Measurements from ENCODE around the gene FAM236B. TPM values are rescaled to one million over a fixed set of nuclear protein-coding genes. Genes with fewer than 3 reads are reported as not detected.

FAM236B gene
- total RNA-seq: not detected

GRCh38 chrX:72782560-72782959 is at the start of gene FAM236B:
FAM236B (minus strand) TSS chrX:72782660; CDS start chrX:72782560, 100 bp downstream.

GRCh38 chrX:72808110-72808509 is 25.6 kb upstream of the FAM236B start, which contains the start of gene FAM236D:
FAM236D (minus strand) TSS chrX:72808210; CDS start chrX:72808110, 100 bp downstream.

DNA sequence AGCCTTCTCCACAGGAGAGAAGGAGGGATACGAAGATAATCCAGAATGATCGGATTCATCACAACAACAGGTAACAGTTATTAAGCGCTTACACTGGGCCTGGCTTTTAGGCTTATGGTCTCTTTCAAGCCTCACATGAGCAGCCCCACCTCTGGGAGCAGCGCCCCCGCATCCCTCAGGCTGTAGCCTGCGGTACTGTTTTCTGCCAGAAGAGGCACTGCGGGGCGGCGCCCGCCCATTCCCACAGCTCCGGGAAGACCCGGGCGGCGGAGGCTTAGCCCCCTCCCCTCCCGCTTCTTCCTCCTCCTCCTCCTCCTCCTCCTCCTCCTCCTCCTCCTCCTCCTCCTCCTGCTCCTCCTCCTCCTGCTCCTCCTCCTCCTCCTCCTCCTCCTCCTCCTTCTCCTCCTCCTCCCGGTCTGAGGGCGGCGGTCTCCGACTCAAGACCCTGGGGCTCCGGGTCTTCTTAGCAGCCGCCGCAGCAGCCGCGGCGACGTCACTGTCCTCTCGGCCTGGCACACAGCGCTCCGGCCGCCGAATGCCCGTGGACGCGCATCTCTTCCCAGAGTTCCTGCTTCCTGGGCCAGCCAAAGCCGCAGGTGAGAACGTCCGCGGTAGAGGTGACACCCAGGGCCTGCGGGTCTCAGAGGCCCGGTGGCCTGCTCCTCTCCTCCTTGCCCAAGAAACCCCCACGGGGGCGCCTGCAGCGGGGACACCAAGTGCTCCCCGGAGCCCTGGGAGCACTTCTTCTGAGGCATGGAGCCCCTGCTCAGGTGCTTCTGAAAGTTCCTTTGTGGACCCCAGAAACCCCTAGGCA is 5.6 kb downstream of the FAM236B start, which contains the start of gene DMRTC1B:
DMRTC1B (plus strand) TSS at position 238 of the 814 bp plus-strand sequence. CDS start 68,246 bp downstream, outside the sequence.

Small RNA genes within 50 kb of the gene (small RNA-seq; reads per million reads assigned to genes)
- gene RNU1-112P (ENCODE audit: low replicate concordance): not detected

Other genes with a start within 250 kb of the FAM236B start
- gene HDAC8, start 209.8 kb downstream of the FAM236B start, total RNA-seq: 86.7 TPM
- gene PHKA1, start 68.4 kb downstream of the FAM236B start, total RNA-seq: 4.7 TPM
- 0.94 TPM for gene DMRTC1B, start 5.8 kb downstream of the FAM236B start, total RNA-seq
- not detected for gene FAM236D, start 25.6 kb upstream of the FAM236B start, total RNA-seq
- not detected for gene FAM236C, start 130.0 kb upstream of the FAM236B start, total RNA-seq
- gene FAM236A, start 155.5 kb upstream of the FAM236B start, total RNA-seq: not detected
- gene DMRTC1, start 161.2 kb upstream of the FAM236B start, total RNA-seq: not detected
- not detected for gene PABPC1L2B, start 220.3 kb upstream of the FAM236B start, total RNA-seq

Measured in parietal lobe (tissue), 2 donors.